IMR-90 (cell line): Measurements from ENCODE around the gene MYO3B. TPM values are rescaled to one million over a fixed set of nuclear protein-coding genes. Genes with fewer than 3 reads are reported as not detected.

Experiments used
- ATAC-seq: fragments of 200-7000 bp; cut with Tn5 transposase; 2 replicates; pipeline ENCODE4 v1.9.1; 2020; ENCODE audit warnings: low read depth, mild to moderate bottlenecking, moderate library complexity
- BruUV-seq: library from RNA; stranded (reverse); fragments of 400-500 nt; replicated peaks from 2 replicates; lab custom pipeline; 2021; lab: Mats Ljungman, UMichigan
- CTCF ChIA-PET: fragments of 300-600 bp; formaldehyde crosslinking; extraction: SDS; loops from one replicate; lab custom pipeline; 2021; ENCODE audit warnings: antibody characterized with exemption; lab: Yijun Ruan, JAX
- POLR2A ChIA-PET: fragments of 300-600 bp; sonication (Branson Sonifier 250); formaldehyde crosslinking; loops from one replicate; lab custom pipeline; 2022; ENCODE audit warnings: antibody characterized with exemption; ENCODE audit not compliant: unreplicated experiment; lab: Charles Lee
- DNase-seq: peaks from one replicate; pipeline ENCODE4 v3.0.0; 2013
- H2AFZ ChIP-seq: replicated peaks from 2 replicates; pipeline ENCODE3; 2013; ENCODE audit warnings: low read length, mild to moderate bottlenecking; ENCODE audit not compliant: poor library complexity
- H2AK5ac ChIP-seq: 2 replicates; pipeline ENCODE4 v1.6.1; 2013; ENCODE audit warnings: low read depth, low read length, inconsistent platforms
- H2AK9ac ChIP-seq: replicated peaks from 2 replicates; pipeline ENCODE3; 2013; ENCODE audit warnings: mild to moderate bottlenecking, low read depth, low read length, moderate library complexity; ENCODE audit not compliant: poor library complexity
- H2BK120ac ChIP-seq: 2 replicates; pipeline ENCODE4 v1.6.1; 2013; ENCODE audit warnings: low read depth, low read length, inconsistent platforms
- H2BK15ac ChIP-seq: 3 replicates; pipeline ENCODE4 v1.6.1; 2013; ENCODE audit warnings: low read depth, low read length, inconsistent platforms
- H2BK20ac ChIP-seq: 2 replicates; pipeline ENCODE4 v1.6.1; 2013; ENCODE audit warnings: low read depth, mild to moderate bottlenecking, inconsistent platforms, low read length, moderate library complexity
- H2BK5ac ChIP-seq: 2 replicates; pipeline ENCODE4 v1.6.1; 2013; ENCODE audit warnings: mild to moderate bottlenecking, low read depth, low read length, inconsistent platforms; ENCODE audit not compliant: poor library complexity, severe bottlenecking
- H3K14ac ChIP-seq: replicated peaks from 2 replicates; pipeline ENCODE4 v1.6.1; 2013; ENCODE audit warnings: low read depth, low read length, inconsistent platforms
- H3K18ac ChIP-seq: 2 replicates; pipeline ENCODE4 v1.6.1; 2013; ENCODE audit warnings: low read depth, low read length, control low read depth
- H3K23ac ChIP-seq: 2 replicates; pipeline ENCODE4 v1.6.1; 2013; ENCODE audit warnings: low read depth, low read length, inconsistent platforms
- H3K27ac ChIP-seq: 2 replicates; pipeline ENCODE4 v1.5.1; 2013; ENCODE audit warnings: mild to moderate bottlenecking, control low read depth, low read length; ENCODE audit not compliant: insufficient read depth
- H3K27me3 ChIP-seq: 2 replicates; pipeline ENCODE4 v1.6.1; 2013; ENCODE audit warnings: low read length; ENCODE audit not compliant: control insufficient read depth, insufficient read depth
- H3K36me3 ChIP-seq: 2 replicates; pipeline ENCODE4 v1.6.1; 2013; ENCODE audit warnings: low read length, mixed read lengths; ENCODE audit not compliant: control insufficient read depth, insufficient read depth
- H3K4ac ChIP-seq: 2 replicates; pipeline ENCODE4 v1.6.1; 2013; ENCODE audit warnings: low read depth, low read length, inconsistent platforms
- H3K4me1 ChIP-seq: 2 replicates; pipeline ENCODE4 v1.6.1; 2013; ENCODE audit warnings: low read length, mixed read lengths; ENCODE audit not compliant: control insufficient read depth, insufficient read depth
- H3K4me2 ChIP-seq: 2 replicates; pipeline ENCODE4 v1.6.1; 2013; ENCODE audit warnings: low read depth, mild to moderate bottlenecking, control low read depth, low read length, moderate library complexity
- H3K4me3 ChIP-seq: 2 replicates; pipeline ENCODE4 v1.5.1; 2013; ENCODE audit warnings: low read depth, mild to moderate bottlenecking, control low read depth, low read length, moderate library complexity; ENCODE audit not compliant: insufficient read depth
- H3K56ac ChIP-seq: 2 replicates; pipeline ENCODE4 v1.6.1; 2013; ENCODE audit warnings: low read length, inconsistent platforms; ENCODE audit not compliant: insufficient read depth; ENCODE audit errors: extremely low read depth
- H3K79me1 ChIP-seq, 2 experiments: 2 replicates each; pipeline ENCODE4 v1.6.1; 2013; ENCODE audit warnings: low read length in 2 of 2, inconsistent platforms in 1 of 2, low read depth in 1 of 2
- H3K9ac ChIP-seq: 2 replicates; pipeline ENCODE4 v1.6.1; 2013; ENCODE audit warnings: low read depth, low read length, control low read depth
- H3K9me1 ChIP-seq: 2 replicates; pipeline ENCODE4 v1.6.1; 2013; ENCODE audit warnings: low read length, inconsistent platforms; ENCODE audit not compliant: insufficient read depth
- H3K9me3 ChIP-seq: 2 replicates; pipeline ENCODE4 v1.6.1; 2013; ENCODE audit warnings: low read length; ENCODE audit not compliant: control insufficient read depth, insufficient read depth
- H4K20me1 ChIP-seq: 2 replicates; pipeline ENCODE4 v1.6.1; 2013; ENCODE audit warnings: low read length, inconsistent platforms; ENCODE audit not compliant: insufficient read depth
- H4K5ac ChIP-seq: 2 replicates; pipeline ENCODE4 v1.6.1; 2013; ENCODE audit warnings: mild to moderate bottlenecking, low read depth, low read length, control low read depth
- H4K8ac ChIP-seq, 2 experiments: 2 replicates each; pipeline ENCODE4 v1.6.1; 2013; ENCODE audit warnings: low read depth in 2 of 2, low read length in 2 of 2, control low read depth in 1 of 2, inconsistent platforms in 1 of 2
- H4K91ac ChIP-seq: 2 replicates; pipeline ENCODE4 v1.6.1; 2013; ENCODE audit warnings: low read depth, low read length, inconsistent platforms; ENCODE audit not compliant: insufficient read depth
- BHLHE40 ChIP-seq: fragments of 150-350 bp; IDR thresholded peaks from 2 replicates; pipeline ENCODE4 v1.6.1; 2016; ENCODE audit warnings: mild to moderate bottlenecking, low read depth, low read length
- CEBPB ChIP-seq: IDR thresholded peaks from 2 replicates; pipeline ENCODE4 v1.6.1; 2012; ENCODE audit warnings: low read depth, low read length, improper control_type of control experiment
- CHD1 ChIP-seq: IDR thresholded peaks from 2 replicates; pipeline ENCODE4 v1.6.1; 2012; ENCODE audit warnings: low read depth, low read length, improper control_type of control experiment
- ELK1 ChIP-seq: fragments of 150-350 bp; IDR thresholded peaks from 2 replicates; pipeline ENCODE4 v1.6.1; 2016; ENCODE audit warnings: low read depth, mild to moderate bottlenecking, low read length, moderate library complexity, borderline replicate concordance
- MAFK ChIP-seq: IDR thresholded peaks from 2 replicates; pipeline ENCODE4 v1.6.1; 2012; ENCODE audit warnings: low read depth, low read length, improper control_type of control experiment
- MXI1 ChIP-seq: IDR thresholded peaks from 2 replicates; pipeline ENCODE4 v1.6.1; 2012; ENCODE audit warnings: low read depth, mild to moderate bottlenecking, low read length, moderate library complexity, borderline replicate concordance
- POLR2A ChIP-seq: IDR thresholded peaks from 2 replicates; pipeline ENCODE4 v1.6.1; 2012; ENCODE audit warnings: mild to moderate bottlenecking, low read depth, low read length
- RAD21 ChIP-seq: IDR thresholded peaks from 2 replicates; pipeline ENCODE4 v1.6.1; 2012; ENCODE audit warnings: low read length, improper control_type of control experiment
- RFX5 ChIP-seq: IDR thresholded peaks from 2 replicates; pipeline ENCODE4 v1.8.0; 2012; ENCODE audit warnings: low read depth, mild to moderate bottlenecking, low read length, moderate library complexity
- SMC3 ChIP-seq: fragments of 150-350 bp; IDR thresholded peaks from 2 replicates; pipeline ENCODE4 v1.6.1; 2016; ENCODE audit warnings: low read depth, mild to moderate bottlenecking, antibody characterized with exemption, low read length, moderate library complexity
- WGBS, 2 experiments: methylation state at CpG; one replicate each; pipeline versions ENCODE4 v1.1.5 to v1.1.7; 2013; ENCODE audit warnings: missing lambda C conversion rate in 2 of 2; ENCODE audit not compliant: insufficient read length in 1 of 2; ENCODE audit errors: extremely low coverage in 2 of 2; 5-methylcytosine and 5-hydroxymethylcytosine counted together
- dilution Hi-C: fragments of 300-500 bp; cut with HindIII; formaldehyde crosslinking; loops from one replicate; pipeline ENCODE4 v1.14.3; 2018; ENCODE audit warnings: low sequenced_read_pairs; ENCODE audit not compliant: unreplicated experiment
- in situ Hi-C: fragments of 300-500 bp; cut with MboI; formaldehyde crosslinking; loops from 3 replicates; pipeline ENCODE4 v1.14.3; 2019; ENCODE audit warnings: low sequenced_read_pairs, inconsistent platforms, mixed read lengths
- intact Hi-C: fragments of 100-400 bp; cut with micrococcal nuclease; formaldehyde crosslinking; loops from 2 replicates; pipeline ENCODE4 v1.10.0; 2022
- polyA plus RNA-seq, 3 experiments: library from polyadenylated mRNA; depleted of rRNA; stranded (reverse); fragments of >200 nt; gene quantifications; 2 replicates each; pipeline ENCODE4 v1.2.3, GENCODE V29; 2012; ENCODE audit warnings: low replicate concordance in 1 of 3
- total RNA-seq: library from RNA; depleted of rRNA; stranded (reverse); fragments of >200 nt; gene quantifications from 2 replicates; pipeline ENCODE4 v1.2.3, GENCODE V29; 2012

MYO3B gene
- total and polyA plus RNA-seq, 2 of the 4 experiments (the other 2 are of a cell fraction), result 0.02 TPM; not detected in 1

GRCh38 chr2:170336916-170337315 is 159.0 kb downstream of the MYO3B start:
- Histone ChIP-seq H3K4ac (no peak overlapping the region), H3K36me3 (no peaks in the 10 kb centered on the region), H4K5ac (no peak overlapping the region), H3K56ac (no peak overlapping the region), H3K27me3 (no peaks in the 10 kb centered on the region; the same call in 1 of the 2 replicates), H2BK120ac (no peak overlapping the region), H3K9ac (no peak overlapping the region), H3K23ac (no peak overlapping the region), H2BK5ac (no peak overlapping the region), H3K4me1 (no peaks in the 10 kb centered on the region), H3K14ac (no peak overlapping the region), H4K91ac (no peak overlapping the region), H2AK5ac (no peak overlapping the region), H3K27ac (no peak overlapping the region), H2BK15ac (no peak overlapping the region), H2AK9ac (no peak overlapping the region), H3K4me2 (no peak overlapping the region), H2BK20ac (no peak overlapping the region), H3K4me3 (no peak overlapping the region), H3K9me3 (no peaks in the 10 kb centered on the region), H3K9me1 (no peaks in the 10 kb centered on the region), H4K20me1 (no peaks in the 10 kb centered on the region), H3K18ac (no peak overlapping the region), H4K8ac (no peak overlapping the region), H2AFZ (no peak overlapping the region), H3K79me1 (no peaks in the 10 kb centered on the region)
- TF ChIP-seq MAFK (no peak), POLR2A (no peak), ELK1 (no peak), BHLHE40 (no peak), RAD21 (no peak), MXI1 (no peak), CHD1 (no peak), SMC3 (no peak), RFX5 (no peak), CEBPB (no peak)
- BruUV-seq, result no TSS peak
- POLR2A ChIA-PET, result no interaction called here
- DNase-seq (no peak), ATAC-seq (no peak)
- CTCF ChIA-PET, result interaction anchor here (0.6 to 1.1 kb wide), 2 partner anchors 24 to 276 kb away, joined by 3 read pairs; no protein-coding TSS in a partner anchor
- in situ Hi-C loops (no loop called here), dilution Hi-C loops (no loop called here), intact Hi-C loops (no loop called here)
- WGBS, 2 experiments, result no CpG with 5 or more reads among the region's 2 CpGs
